A549 (cell line): ENCODE results near the gene RAP2A.

ENCODE experiments used
- BCL3 ChIP-seq: fragments of >200 bp; sonication (Bioruptor Twin); formaldehyde crosslinking; IDR thresholded peaks from 3 replicates; pipeline ENCODE4 v1.6.1; 2016
- BHLHE40 ChIP-seq: IDR thresholded peaks from 2 replicates; pipeline ENCODE4 v1.6.1; 2012; ENCODE audit warnings: low read depth, low read length, inconsistent platforms
- CTCF ChIP-seq: fragments of >200 bp; sonication (Bioruptor Twin); formaldehyde crosslinking; IDR thresholded peaks from 3 replicates; pipeline ENCODE4 v1.5.1; 2016
- EP300 ChIP-seq, 2 experiments: fragments of >200 bp; sonication (Bioruptor Twin); formaldehyde crosslinking; IDR thresholded peaks; 2 replicates in 1 of 2; 3 replicates in 1 of 2; pipeline ENCODE4 v1.6.1; 2016 to 2017
- NPAS2 ChIP-seq: fragments of 250-450 bp; sonication (Bioruptor Pico); IDR thresholded peaks from 2 replicates; pipeline ENCODE4 v1.8.0; 2022; ENCODE audit warnings: mild to moderate bottlenecking, moderate library complexity, borderline replicate concordance
- SMC3 ChIP-seq: fragments of >200 bp; sonication (Bioruptor Twin); formaldehyde crosslinking; IDR thresholded peaks from 3 replicates; pipeline ENCODE4 v1.6.1; 2018; ENCODE audit warnings: inconsistent platforms
- TF ChIP-seq, protein P1 (sequence below): fragments of 450-650 bp; IDR thresholded peaks from 2 replicates; pipeline ENCODE4 v1.6.1; 2014; ENCODE audit warnings: antibody characterized with exemption

GRCh38 chr13:97440598-97441170 lies 6.7 kb downstream of the RAP2A start:
- TF ChIP-seq CTCF (no peak), BHLHE40 (no peak), NPAS2 (no peak), SMC3 (no peak), EP300 (IDR thresholded peaks at IDR 0.05) (no peak), BCL3 (no peak)
- TF ChIP-seq, protein P1, sequence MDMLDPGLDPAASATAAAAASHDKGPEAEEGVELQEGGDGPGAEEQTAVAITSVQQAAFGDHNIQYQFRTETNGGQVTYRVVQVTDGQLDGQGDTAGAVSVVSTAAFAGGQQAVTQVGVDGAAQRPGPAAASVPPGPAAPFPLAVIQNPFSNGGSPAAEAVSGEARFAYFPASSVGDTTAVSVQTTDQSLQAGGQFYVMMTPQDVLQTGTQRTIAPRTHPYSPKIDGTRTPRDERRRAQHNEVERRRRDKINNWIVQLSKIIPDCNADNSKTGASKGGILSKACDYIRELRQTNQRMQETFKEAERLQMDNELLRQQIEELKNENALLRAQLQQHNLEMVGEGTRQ, result no peak
